CD4-positive, alpha-beta T cell (primary cell): Measurements from ENCODE around the gene ZNF75A. TPM values are rescaled to one million over a fixed set of nuclear protein-coding genes. Genes with fewer than 3 reads are reported as not detected.

Experiments used
- ATAC-seq: fragments of 200-7000 bp; cut with Tn5 transposase; one replicate; pipeline ENCODE4 v1.10.0; 2022; ENCODE audit warnings: mild to moderate bottlenecking; ENCODE audit not compliant: poor library complexity
- CTCF ChIA-PET: fragments of 350-600 bp; sonication (Branson Sonifier 250); formaldehyde crosslinking; loops from one replicate; lab custom pipeline; 2021; ENCODE audit warnings: antibody characterized with exemption, inconsistent platforms; lab: Charles Lee
- POLR2A ChIA-PET: fragments of 350-600 bp; sonication (Branson Sonifier 250); formaldehyde crosslinking; loops from one replicate; lab custom pipeline; 2021; ENCODE audit warnings: antibody characterized with exemption, inconsistent platforms; lab: Charles Lee
- DNase-seq, 14 experiments: peaks; one replicate each; pipeline ENCODE4 v3.0.0-alpha.2; 2013 to 2020; ENCODE audit warnings: mixed read lengths in 2 of 14
- H3K27ac ChIP-seq, 2 donors: one replicate each; pipeline versions ENCODE4 v1.5.1 to v1.7.0; 2013; ENCODE audit warnings: low read length in 2 of 2, low read depth in 1 of 2, mild to moderate bottlenecking in 1 of 2
- H3K27me3 ChIP-seq, 2 experiments: 1 replicate in 1 of 2; 2 replicates in 1 of 2; pipeline versions ENCODE4 v1.6.1 to v1.7.0; 2013; ENCODE audit warnings: low read length in 2 of 2, control low read depth in 1 of 2, mild to moderate bottlenecking in 1 of 2, moderate library complexity in 1 of 2; ENCODE audit not compliant: insufficient read depth in 2 of 2, control insufficient read depth in 1 of 2
- H3K36me3 ChIP-seq: one replicate; pipeline ENCODE4 v1.6.1; 2013; ENCODE audit warnings: low read length, control low read depth; ENCODE audit not compliant: insufficient read depth
- H3K4me1 ChIP-seq: one replicate; pipeline ENCODE4 v1.6.1; 2013; ENCODE audit warnings: low read length, control low read depth; ENCODE audit not compliant: insufficient read depth
- H3K4me3 ChIP-seq: one replicate; pipeline ENCODE4 v1.5.1; 2013; ENCODE audit warnings: mild to moderate bottlenecking, low read length, moderate library complexity
- H3K9me3 ChIP-seq, 2 experiments: 1 replicate in 1 of 2; 2 replicates in 1 of 2; pipeline versions ENCODE4 v1.6.1 to v1.7.0; 2013; ENCODE audit warnings: low read length in 2 of 2, mild to moderate bottlenecking in 2 of 2, control low read depth in 1 of 2, moderate library complexity in 1 of 2; ENCODE audit not compliant: control insufficient read depth in 1 of 2, insufficient read depth in 1 of 2
- H3K27ac Mint-ChIP-seq: one replicate; pipeline ENCODE4 v1.8.0; 2020; ENCODE audit warnings: mixed read lengths
- H3K27me3 Mint-ChIP-seq: one replicate; pipeline ENCODE4 v1.8.0; 2021; ENCODE audit warnings: mixed read lengths
- H3K36me3 Mint-ChIP-seq: one replicate; pipeline ENCODE4 v1.8.0; 2021; ENCODE audit warnings: low read depth, mixed read lengths
- H3K4me1 Mint-ChIP-seq: one replicate; pipeline ENCODE4 v1.8.0; 2021; ENCODE audit warnings: low read depth, mixed read lengths
- H3K4me3 Mint-ChIP-seq: one replicate; pipeline ENCODE4 v1.8.0; 2020; ENCODE audit warnings: mild to moderate bottlenecking, mixed read lengths
- H3K9me3 Mint-ChIP-seq: one replicate; pipeline ENCODE4 v1.8.0; 2020; ENCODE audit warnings: mixed read lengths
- intact Hi-C, 2 experiments: fragments of 100-400 bp; cut with DNase I in 1 of 2; cut with micrococcal nuclease in 1 of 2; formaldehyde crosslinking; loops; one replicate each; pipeline versions ENCODE4 v1.15.1 to v1.9.0; 2023 to 2025; cut with DNase I, micrococcal nuclease
- total RNA-seq, 174 experiments: library from RNA in 2 of 174; stranded (reverse) in 2 of 174; gene quantifications; one replicate each; pipeline ENCODE4 v1.2.3 and lab custom pipeline; 2021 to 2026
- TF ChIP-seq, protein P1 (sequence below): fragments of 200-600 bp; IDR thresholded peaks from one replicate; pipeline ENCODE4 v1.8.0; 2022; ENCODE audit warnings: antibody characterized with exemption, mild to moderate bottlenecking

ZNF75A gene
- total RNA-seq, 2 experiments from 2014 or later, result 41.7 to 42.2 TPM

DNA sequence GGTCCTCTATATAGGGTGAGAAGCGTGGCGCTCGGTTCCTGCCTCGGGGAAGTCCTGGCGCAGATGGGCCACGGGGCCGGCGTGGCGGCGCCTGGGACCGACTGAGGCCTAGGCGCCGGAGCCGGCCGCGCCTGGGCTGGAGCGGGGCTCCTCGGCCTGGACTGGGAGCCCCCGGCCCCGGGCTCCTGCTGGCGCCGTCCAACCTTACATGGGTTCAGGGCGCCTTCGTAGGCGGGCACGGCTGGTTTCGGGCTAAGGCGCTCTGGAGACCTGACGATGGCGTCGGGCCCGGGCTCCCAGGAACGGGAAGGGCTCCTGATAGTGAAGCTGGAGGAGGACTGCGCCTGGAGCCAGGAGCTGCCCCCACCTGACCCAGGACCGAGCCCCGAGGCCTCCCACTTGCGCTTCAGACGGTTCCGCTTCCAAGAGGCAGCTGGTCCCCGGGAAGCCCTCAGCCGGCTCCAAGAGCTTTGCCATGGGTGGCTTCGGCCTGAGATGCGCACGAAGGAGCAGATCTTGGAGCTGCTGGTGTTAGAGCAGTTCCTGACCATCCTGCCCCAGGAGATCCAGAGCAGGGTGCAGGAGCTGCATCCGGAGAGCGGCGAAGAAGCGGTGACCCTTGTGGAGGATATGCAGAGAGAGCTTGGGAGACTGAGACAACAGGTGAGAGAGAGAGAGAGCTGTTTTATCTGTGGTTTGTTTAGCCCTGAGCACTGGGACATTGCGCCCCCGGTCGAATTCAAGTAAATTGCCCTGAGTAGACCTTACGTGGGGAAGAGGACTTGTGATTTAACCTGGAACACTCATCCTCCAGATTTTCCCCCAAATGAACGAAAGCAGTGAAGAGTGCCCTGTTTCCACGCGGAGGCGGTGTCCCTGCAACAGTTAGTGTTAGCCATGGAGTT lies 21.5 kb upstream of the ZNF75A start:
- intact Hi-C loops, result loop anchor here (1.0 to 5.0 kb wide), 6 partner anchors 19 to 327 kb away; partner anchors contain the start of genes TIGD7 (in 2 of the 2), ZNF75A (in 2 of the 2), SLX4 (in 1 of the 2) and ZNF174 (in 1 of the 2)
- Histone ChIP-seq H3K27ac (peak overlapping the region; percentile 89 to 100), H3K4me1 (peaks cover 39% of the 10 kb centered on the region), H3K4me3 (peak overlapping the region; percentile 93), H3K36me3 (peaks cover 31% of the 10 kb centered on the region), H3K9me3 (peaks cover 18 to 30% of the 10 kb centered on the region in 2 experiments), H3K27me3 (no peaks in the 10 kb centered on the region)
- ATAC-seq, result no peak
- POLR2A ChIA-PET, result interaction anchor here (0.6 to 8.8 kb wide), 30 partner anchors 10 to 433 kb away, joined by 3 to 99 read pairs (median 8); partner anchors contain the start of genes CLUAP1, NAA60, SLX4 and TIGD7
- H3K27me3 Mint-ChIP-seq, result no peaks in the 10 kb centered on the region
- CTCF ChIA-PET, result interaction anchor here (1.3 kb wide), 1 partner anchor 17 kb away, joined by 4 read pairs; no protein-coding TSS in a partner anchor
- DNase-seq, result no peak
- H3K27ac Mint-ChIP-seq, result peak overlapping the region; percentile 94
- H3K4me1 Mint-ChIP-seq, result peaks cover 42% of the 10 kb centered on the region
- peak overlapping the region; percentile 96 for H3K4me3 Mint-ChIP-seq
- H3K9me3 Mint-ChIP-seq, result peaks cover 8% of the 10 kb centered on the region
- peaks cover 61% of the 10 kb centered on the region for H3K36me3 Mint-ChIP-seq
- TF ChIP-seq, protein P1, sequence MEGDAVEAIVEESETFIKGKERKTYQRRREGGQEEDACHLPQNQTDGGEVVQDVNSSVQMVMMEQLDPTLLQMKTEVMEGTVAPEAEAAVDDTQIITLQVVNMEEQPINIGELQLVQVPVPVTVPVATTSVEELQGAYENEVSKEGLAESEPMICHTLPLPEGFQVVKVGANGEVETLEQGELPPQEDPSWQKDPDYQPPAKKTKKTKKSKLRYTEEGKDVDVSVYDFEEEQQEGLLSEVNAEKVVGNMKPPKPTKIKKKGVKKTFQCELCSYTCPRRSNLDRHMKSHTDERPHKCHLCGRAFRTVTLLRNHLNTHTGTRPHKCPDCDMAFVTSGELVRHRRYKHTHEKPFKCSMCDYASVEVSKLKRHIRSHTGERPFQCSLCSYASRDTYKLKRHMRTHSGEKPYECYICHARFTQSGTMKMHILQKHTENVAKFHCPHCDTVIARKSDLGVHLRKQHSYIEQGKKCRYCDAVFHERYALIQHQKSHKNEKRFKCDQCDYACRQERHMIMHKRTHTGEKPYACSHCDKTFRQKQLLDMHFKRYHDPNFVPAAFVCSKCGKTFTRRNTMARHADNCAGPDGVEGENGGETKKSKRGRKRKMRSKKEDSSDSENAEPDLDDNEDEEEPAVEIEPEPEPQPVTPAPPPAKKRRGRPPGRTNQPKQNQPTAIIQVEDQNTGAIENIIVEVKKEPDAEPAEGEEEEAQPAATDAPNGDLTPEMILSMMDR, result no peak

DNA sequence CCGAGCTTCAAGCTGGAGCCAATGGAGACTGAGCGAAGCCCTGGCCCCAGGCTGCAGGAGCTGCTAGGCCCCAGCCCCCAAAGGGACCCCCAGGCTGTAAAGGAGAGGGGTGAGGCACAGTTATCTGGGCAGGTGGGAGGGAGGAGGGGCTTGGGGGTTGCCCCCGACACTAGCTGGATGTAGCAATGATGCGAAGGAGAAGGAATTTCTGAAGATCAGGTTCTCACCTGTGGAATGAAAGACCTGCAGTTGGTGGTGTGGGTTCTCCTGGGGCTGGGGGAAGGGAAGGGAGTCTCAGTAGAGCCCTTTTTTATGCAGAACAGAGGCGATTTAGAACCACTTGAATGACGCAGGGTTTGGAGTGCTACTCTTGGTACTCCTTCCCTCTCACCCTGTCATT lies 20.2 kb upstream of the ZNF75A start:
- H3K27ac Mint-ChIP-seq, result peak overlapping the region; percentile 24
- peaks cover 75% of the 10 kb centered on the region for H3K36me3 Mint-ChIP-seq
- no peaks in the 10 kb centered on the region for H3K27me3 Mint-ChIP-seq
- no peak overlapping the region for H3K27ac ChIP-seq
- TF ChIP-seq, protein P1, result no peak
- ATAC-seq (no peak), DNase-seq (no peak)
- peak overlapping the region; percentile 70 for H3K4me3 Mint-ChIP-seq
- peaks cover 39% of the 10 kb centered on the region for H3K4me1 ChIP-seq
- ChIA-PET POLR2A (interaction anchor here (2.9 to 8.8 kb wide), 3 partner anchors 20 to 116 kb away, joined by 48 to 99 read pairs (median 60); partner anchors contain the start of genes TIGD7, ZNF174, ZNF75A and ZSCAN32), CTCF (no interaction called here)
- peaks cover 8% of the 10 kb centered on the region for H3K9me3 Mint-ChIP-seq
- H3K27me3 ChIP-seq, result no peaks in the 10 kb centered on the region
- peaks cover 42% of the 10 kb centered on the region for H3K4me1 Mint-ChIP-seq
- peaks cover 31 to 43% of the 10 kb centered on the region in 2 experiments for H3K9me3 ChIP-seq
- peaks cover 45% of the 10 kb centered on the region for H3K36me3 ChIP-seq
- H3K4me3 ChIP-seq, result no peak overlapping the region
- intact Hi-C loops, result no loop called here

- Histone ChIP-seq H3K36me3 (peaks cover 65% of the 10 kb centered on the region), H3K4me3 (no peak overlapping the region), H3K27me3 (no peaks in the 10 kb centered on the region), H3K9me3 (peaks cover 62 to 80% of the 10 kb centered on the region in 2 experiments), H3K4me1 (peaks cover 8% of the 10 kb centered on the region), H3K27ac (no peak overlapping the region)
- TF ChIP-seq, protein P1, result no peak
- ATAC-seq (no peak), DNase-seq (no peak)
- intact Hi-C loops, result loop anchor here in 1 of 2 experiments (5.0 kb wide), 1 partner anchor 92 kb away; no protein-coding TSS in a partner anchor
- POLR2A ChIA-PET, result interaction anchor here (0.6 kb wide), 1 partner anchor 129 kb away, joined by 3 read pairs; no protein-coding TSS in a partner anchor
- H3K36me3 Mint-ChIP-seq, result peaks cover 94% of the 10 kb centered on the region
- H3K4me1 Mint-ChIP-seq, result peaks cover 16% of the 10 kb centered on the region
- no peaks in the 10 kb centered on the region for H3K27me3 Mint-ChIP-seq
- CTCF ChIA-PET, result interaction anchor here (1.3 kb wide), 1 partner anchor 208 kb away, joined by 4 read pairs; no protein-coding TSS in a partner anchor
- no peak overlapping the region for H3K27ac Mint-ChIP-seq
- H3K9me3 Mint-ChIP-seq, result peaks cover 19% of the 10 kb centered on the region
- no peak overlapping the region for H3K4me3 Mint-ChIP-seq
Measured at GRCh38 chr16:3289998-3290673, 15.2 kb upstream of the ZNF75A start.
